Purkinje cell (primary cell): ENCODE results near the gene GAP43. TPM values are rescaled to one million over a fixed set of nuclear protein-coding genes. Genes with fewer than 3 reads are reported as not detected.

Source experiments
- polyA plus RNA-seq: library from polyadenylated mRNA; unstranded; fragments of >200 nt; fragmentation: Nextera tagmentation; gene quantifications from 2 replicates; pipeline ENCODE4 v1.2.1, GENCODE V29; 2014

Gene GAP43, protein sequence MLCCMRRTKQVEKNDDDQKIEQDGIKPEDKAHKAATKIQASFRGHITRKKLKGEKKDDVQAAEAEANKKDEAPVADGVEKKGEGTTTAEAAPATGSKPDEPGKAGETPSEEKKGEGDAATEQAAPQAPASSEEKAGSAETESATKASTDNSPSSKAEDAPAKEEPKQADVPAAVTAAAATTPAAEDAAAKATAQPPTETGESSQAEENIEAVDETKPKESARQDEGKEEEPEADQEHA
- polyA plus RNA-seq: 21.3 and 152 TPM in 2 replicates

GRCh38 chr3:115623044-115623868, at the start of gene GAP43:
Gene GAP43 (plus strand): TSS chr3:115623510. CDS start chr3:115623690, 180 bp downstream.

